ENCODE results near the gene CD82.
"Not testable (repeated sequence)": the region's sequence is repeated elsewhere in the genome, so short reads cannot be mapped to it uniquely, and the experiment has no call there.

The CD82 gene

DNA sequence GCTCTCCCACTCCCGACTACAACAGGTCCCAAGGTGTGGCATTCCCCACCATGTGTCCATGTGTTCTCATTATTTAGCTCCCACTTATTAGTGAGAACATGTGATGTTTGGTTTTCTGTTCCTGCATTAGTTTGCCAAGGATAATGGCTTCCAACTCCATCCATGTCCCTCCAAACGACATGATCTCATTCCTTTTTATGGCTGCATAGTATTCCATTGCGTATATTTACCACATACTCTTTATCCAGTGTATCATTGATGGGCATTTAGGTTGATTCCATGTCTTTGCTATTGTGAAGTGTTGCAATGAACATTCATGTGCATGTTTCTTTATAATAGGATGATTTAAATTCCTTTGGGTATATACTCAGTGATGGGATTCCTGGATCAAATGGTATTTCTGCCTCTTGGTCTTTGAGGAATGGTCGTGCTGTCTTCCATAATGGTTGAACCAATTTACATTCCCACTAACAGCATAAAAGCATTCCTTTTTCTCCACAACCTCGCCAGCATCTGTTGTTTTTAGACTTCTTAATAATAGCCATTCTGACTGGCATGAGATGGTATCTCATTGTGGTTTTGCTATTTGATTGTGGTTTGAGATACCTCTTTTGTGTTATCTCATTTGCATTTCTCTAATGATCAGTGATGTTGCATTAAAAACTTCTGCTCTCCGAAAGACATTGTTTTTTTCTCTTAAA lies 81.9 kb downstream of the CD82 start:
- 87 to 93% methylated on average over 6 of the region's 6 CpGs for WGBS, 2 experiments
- not testable (repeated sequence) for H3K4me1 ChIP-seq (ENCODE audit: control insufficient read depth, insufficient read depth, low read length); H3K27me3 ChIP-seq (ENCODE audit: control insufficient read depth, insufficient read depth, low read length, poor library complexity, severe bottlenecking)

GRCh38 chr11:44648109-44648508 lies 82.6 kb downstream of the CD82 start:
- Histone ChIP-seq H3K27me3 (ENCODE audit: control insufficient read depth, insufficient read depth, low read length, poor library complexity, severe bottlenecking) (no peaks in the 10 kb centered on the region), H3K36me3 (ENCODE audit: control insufficient read depth, insufficient read depth, low read length) (no peaks in the 10 kb centered on the region), H3K9me3 (ENCODE audit: control insufficient read depth, low read length) (no peaks in the 10 kb centered on the region), H3K4me1 (ENCODE audit: control insufficient read depth, insufficient read depth, low read length) (no peaks in the 10 kb centered on the region), H3K4me3 (ENCODE audit: insufficient read depth, low read depth, low read length) (no peak overlapping the region), H3K27ac (ENCODE audit: insufficient read depth, low read depth, low read length, poor library complexity, severe bottlenecking) (no peak overlapping the region)
- WGBS, 2 experiments: 80% methylated on average over 1 of the region's 1 CpG; no CpG with 5 or more reads in 1 of the 2 experiments

More for the DNA sequence above, 81.9 kb downstream of the CD82 start:
- H3K4me3 ChIP-seq (ENCODE audit: insufficient read depth, low read depth, low read length); H3K27ac ChIP-seq (ENCODE audit: insufficient read depth, low read depth, low read length, poor library complexity, severe bottlenecking); H3K36me3 ChIP-seq (ENCODE audit: control insufficient read depth, insufficient read depth, low read length); H3K9me3 ChIP-seq (ENCODE audit: control insufficient read depth, low read length): not testable (repeated sequence)

- H3K27ac ChIP-seq (ENCODE audit: insufficient read depth, low read depth, low read length, poor library complexity, severe bottlenecking): no peak overlapping the region
- WGBS, 2 experiments: 88% methylated on average over 15 of the region's 15 CpGs
- no peaks in the 10 kb centered on the region for H3K36me3 ChIP-seq (ENCODE audit: control insufficient read depth, insufficient read depth, low read length)
- H3K4me3 ChIP-seq (ENCODE audit: insufficient read depth, low read depth, low read length): no peak overlapping the region
- H3K9me3 ChIP-seq (ENCODE audit: control insufficient read depth, low read length): no peaks in the 10 kb centered on the region
- H3K4me1 ChIP-seq (ENCODE audit: control insufficient read depth, insufficient read depth, low read length): no peaks in the 10 kb centered on the region
- no peaks in the 10 kb centered on the region for H3K27me3 ChIP-seq (ENCODE audit: control insufficient read depth, insufficient read depth, low read length, poor library complexity, severe bottlenecking)
Measured at GRCh38 chr11:44651535-44652155, 86.2 kb downstream of the CD82 start.

GRCh38 chr11:44652901-44653644 lies 87.6 kb downstream of the CD82 start:
- Histone ChIP-seq H3K4me1 (ENCODE audit: control insufficient read depth, insufficient read depth, low read length) (no peaks in the 10 kb centered on the region), H3K4me3 (ENCODE audit: insufficient read depth, low read depth, low read length) (no peak overlapping the region), H3K9me3 (ENCODE audit: control insufficient read depth, low read length) (no peaks in the 10 kb centered on the region), H3K27ac (ENCODE audit: insufficient read depth, low read depth, low read length, poor library complexity, severe bottlenecking) (no peak overlapping the region), H3K27me3 (ENCODE audit: control insufficient read depth, insufficient read depth, low read length, poor library complexity, severe bottlenecking) (no peaks in the 10 kb centered on the region), H3K36me3 (ENCODE audit: control insufficient read depth, insufficient read depth, low read length) (no peaks in the 10 kb centered on the region)
- WGBS, 2 experiments: 81 to 84% methylated on average over 16 of the region's 16 CpGs

GRCh38 chr11:44654057-44654456 lies 88.6 kb downstream of the CD82 start:
- H3K9me3 ChIP-seq (ENCODE audit: control insufficient read depth, low read length): no peaks in the 10 kb centered on the region
- H3K36me3 ChIP-seq (ENCODE audit: control insufficient read depth, insufficient read depth, low read length): no peaks in the 10 kb centered on the region
- WGBS, 2 experiments: 96 to 97% methylated on average over 9 of the region's 9 CpGs
- no peak overlapping the region for H3K27ac ChIP-seq (ENCODE audit: insufficient read depth, low read depth, low read length, poor library complexity, severe bottlenecking)
- H3K4me3 ChIP-seq (ENCODE audit: insufficient read depth, low read depth, low read length): no peak overlapping the region
- H3K27me3 ChIP-seq (ENCODE audit: control insufficient read depth, insufficient read depth, low read length, poor library complexity, severe bottlenecking): no peaks in the 10 kb centered on the region
- H3K4me1 ChIP-seq (ENCODE audit: control insufficient read depth, insufficient read depth, low read length): no peaks in the 10 kb centered on the region

DNA sequence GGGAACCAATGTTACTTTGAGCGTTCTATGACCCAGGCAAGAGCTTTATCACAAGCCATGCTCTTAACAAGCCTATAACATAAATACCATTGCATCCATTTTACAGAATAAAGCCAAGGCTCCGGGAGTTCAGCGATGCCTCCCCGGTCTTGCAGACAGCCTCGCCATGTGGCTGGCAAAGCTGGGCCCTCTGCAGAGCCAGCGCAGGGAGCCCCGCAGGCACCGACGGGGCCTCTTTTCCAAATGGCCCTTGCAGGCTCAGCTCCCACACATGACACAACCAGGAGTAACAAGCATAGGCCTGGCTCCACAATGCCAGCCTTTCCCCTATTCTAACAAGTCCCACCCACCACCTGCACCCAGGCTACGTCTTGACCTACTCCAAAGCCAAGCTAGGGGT lies 89.1 kb downstream of the CD82 start:
- Histone ChIP-seq H3K36me3 (ENCODE audit: control insufficient read depth, insufficient read depth, low read length) (no peaks in the 10 kb centered on the region), H3K4me1 (ENCODE audit: control insufficient read depth, insufficient read depth, low read length) (no peaks in the 10 kb centered on the region), H3K4me3 (ENCODE audit: insufficient read depth, low read depth, low read length) (no peak overlapping the region), H3K27ac (ENCODE audit: insufficient read depth, low read depth, low read length, poor library complexity, severe bottlenecking) (no peak overlapping the region), H3K9me3 (ENCODE audit: control insufficient read depth, low read length) (no peaks in the 10 kb centered on the region), H3K27me3 (ENCODE audit: control insufficient read depth, insufficient read depth, low read length, poor library complexity, severe bottlenecking) (no peaks in the 10 kb centered on the region)
- WGBS, 2 experiments: 91 to 94% methylated on average over 10 of the region's 10 CpGs

DNA sequence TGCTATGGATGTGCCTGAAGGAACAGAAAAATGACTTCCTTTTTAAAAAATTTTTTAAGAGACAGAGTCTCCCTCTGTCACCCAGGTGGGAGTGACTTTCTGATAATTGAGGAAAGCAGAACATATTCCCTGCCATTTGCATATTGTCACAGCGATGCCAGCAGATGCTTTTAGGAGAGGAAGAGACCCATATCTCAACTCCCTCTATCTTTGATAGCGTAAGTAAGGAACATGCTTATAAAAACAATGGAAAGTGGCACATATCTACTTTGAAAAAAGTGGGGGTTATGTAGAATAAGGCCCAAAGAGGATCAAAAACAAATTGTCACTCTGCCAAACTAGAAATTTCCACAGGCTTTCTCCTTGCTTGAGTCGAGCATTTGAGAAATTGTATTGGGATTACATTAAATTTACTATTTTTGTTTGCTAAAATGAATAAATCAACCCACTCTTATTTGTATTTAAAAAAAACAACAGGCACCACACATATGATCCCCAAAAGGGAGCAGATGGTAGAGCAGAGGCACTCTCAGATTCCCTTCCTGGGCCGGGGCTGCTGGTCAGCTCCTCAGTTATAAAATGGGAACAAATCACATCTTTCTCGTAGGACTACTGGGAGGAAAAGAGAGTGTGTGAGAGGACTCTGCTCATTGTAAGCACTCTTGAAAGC lies 92.5 kb downstream of the CD82 start:
- H3K4me1 ChIP-seq (ENCODE audit: control insufficient read depth, insufficient read depth, low read length): no peaks in the 10 kb centered on the region
- no peaks in the 10 kb centered on the region for H3K36me3 ChIP-seq (ENCODE audit: control insufficient read depth, insufficient read depth, low read length)
- H3K27ac ChIP-seq (ENCODE audit: insufficient read depth, low read depth, low read length, poor library complexity, severe bottlenecking): no peak overlapping the region
- H3K4me3 ChIP-seq (ENCODE audit: insufficient read depth, low read depth, low read length): no peak overlapping the region
- no peaks in the 10 kb centered on the region for H3K9me3 ChIP-seq (ENCODE audit: control insufficient read depth, low read length)
- H3K27me3 ChIP-seq (ENCODE audit: control insufficient read depth, insufficient read depth, low read length, poor library complexity, severe bottlenecking): no peaks in the 10 kb centered on the region
- 86 to 90% methylated on average over 4 of the region's 5 CpGs for WGBS, 2 experiments

- 42 to 48% methylated on average over 3 of the region's 3 CpGs for WGBS, 2 experiments
- Histone ChIP-seq H3K4me1 (ENCODE audit: control insufficient read depth, insufficient read depth, low read length) (no peaks in the 10 kb centered on the region), H3K9me3 (ENCODE audit: control insufficient read depth, low read length) (no peaks in the 10 kb centered on the region), H3K27ac (ENCODE audit: insufficient read depth, low read depth, low read length, poor library complexity, severe bottlenecking) (no peak overlapping the region), H3K4me3 (ENCODE audit: insufficient read depth, low read depth, low read length) (no peak overlapping the region), H3K36me3 (ENCODE audit: control insufficient read depth, insufficient read depth, low read length) (no peaks in the 10 kb centered on the region), H3K27me3 (ENCODE audit: control insufficient read depth, insufficient read depth, low read length, poor library complexity, severe bottlenecking) (no peaks in the 10 kb centered on the region)
Measured at GRCh38 chr11:44658506-44658850, 93.0 kb downstream of the CD82 start.

DNA sequence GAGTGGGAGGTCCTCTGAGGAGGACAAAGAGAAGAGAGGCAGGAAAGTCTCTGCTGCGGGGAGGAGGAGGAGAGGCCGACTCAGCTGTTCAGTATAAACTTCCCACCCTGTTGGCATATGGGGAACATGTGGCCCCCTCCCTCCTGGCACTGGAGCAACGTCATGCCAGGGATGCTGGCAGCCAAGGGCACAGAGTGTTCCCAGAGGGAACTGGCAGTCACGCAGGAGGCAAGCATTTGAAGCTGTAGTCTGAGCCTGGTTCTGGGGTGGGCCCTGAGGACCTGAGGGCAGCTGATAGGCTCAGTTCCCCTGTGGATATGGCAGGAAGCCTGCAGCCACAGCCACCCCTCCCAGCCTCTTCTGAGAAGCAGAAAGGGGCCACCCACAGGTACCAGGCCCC lies 94.2 kb downstream of the CD82 start:
- H3K4me3 ChIP-seq (ENCODE audit: insufficient read depth, low read depth, low read length): no peak overlapping the region
- WGBS, 2 experiments: 84 to 86% methylated on average over 3 of the region's 4 CpGs

GRCh38 chr11:44660535-44660934 lies 95.1 kb downstream of the CD82 start:
- WGBS, 2 experiments: 95 to 96% methylated on average over 3 of the region's 3 CpGs
- H3K27ac ChIP-seq (ENCODE audit: insufficient read depth, low read depth, low read length, poor library complexity, severe bottlenecking); H3K27me3 ChIP-seq (ENCODE audit: control insufficient read depth, insufficient read depth, low read length, poor library complexity, severe bottlenecking); H3K4me1 ChIP-seq (ENCODE audit: control insufficient read depth, insufficient read depth, low read length); H3K36me3 ChIP-seq (ENCODE audit: control insufficient read depth, insufficient read depth, low read length); H3K9me3 ChIP-seq (ENCODE audit: control insufficient read depth, low read length); H3K4me3 ChIP-seq (ENCODE audit: insufficient read depth, low read depth, low read length): not testable (repeated sequence)

More for the DNA sequence above, 94.2 kb downstream of the CD82 start:
- H3K27ac ChIP-seq (ENCODE audit: insufficient read depth, low read depth, low read length, poor library complexity, severe bottlenecking): no peak overlapping the region
- no peaks in the 10 kb centered on the region for H3K9me3 ChIP-seq (ENCODE audit: control insufficient read depth, low read length)
- no peaks in the 10 kb centered on the region for H3K27me3 ChIP-seq (ENCODE audit: control insufficient read depth, insufficient read depth, low read length, poor library complexity, severe bottlenecking)
- H3K4me1 ChIP-seq (ENCODE audit: control insufficient read depth, insufficient read depth, low read length): no peaks in the 10 kb centered on the region
- H3K36me3 ChIP-seq (ENCODE audit: control insufficient read depth, insufficient read depth, low read length): no peaks in the 10 kb centered on the region
